Ureter (tissue), 1 donor: Measurements from ENCODE around the gene CLEC11A. TPM values are rescaled to one million over a fixed set of nuclear protein-coding genes. Genes with fewer than 3 reads are reported as not detected.
"Not testable (repeated sequence)": the region's sequence is repeated elsewhere in the genome, so short reads cannot be mapped to it uniquely, and the experiment has no call there.

Experiments
- DNase-seq: peaks from one replicate; pipeline ENCODE4 v3.0.0-alpha.2; 2020; ENCODE audit warnings: low spot score
- total RNA-seq: library from RNA; stranded (reverse); gene quantifications from one replicate; pipeline ENCODE4 v1.2.4, GENCODE V29; 2023
- donor health status: DM: yes; HTN: yes; CAD: no.

Gene CLEC11A
- total RNA-seq, 1 donor from 2014 or later = 8.1 TPM

DNA sequence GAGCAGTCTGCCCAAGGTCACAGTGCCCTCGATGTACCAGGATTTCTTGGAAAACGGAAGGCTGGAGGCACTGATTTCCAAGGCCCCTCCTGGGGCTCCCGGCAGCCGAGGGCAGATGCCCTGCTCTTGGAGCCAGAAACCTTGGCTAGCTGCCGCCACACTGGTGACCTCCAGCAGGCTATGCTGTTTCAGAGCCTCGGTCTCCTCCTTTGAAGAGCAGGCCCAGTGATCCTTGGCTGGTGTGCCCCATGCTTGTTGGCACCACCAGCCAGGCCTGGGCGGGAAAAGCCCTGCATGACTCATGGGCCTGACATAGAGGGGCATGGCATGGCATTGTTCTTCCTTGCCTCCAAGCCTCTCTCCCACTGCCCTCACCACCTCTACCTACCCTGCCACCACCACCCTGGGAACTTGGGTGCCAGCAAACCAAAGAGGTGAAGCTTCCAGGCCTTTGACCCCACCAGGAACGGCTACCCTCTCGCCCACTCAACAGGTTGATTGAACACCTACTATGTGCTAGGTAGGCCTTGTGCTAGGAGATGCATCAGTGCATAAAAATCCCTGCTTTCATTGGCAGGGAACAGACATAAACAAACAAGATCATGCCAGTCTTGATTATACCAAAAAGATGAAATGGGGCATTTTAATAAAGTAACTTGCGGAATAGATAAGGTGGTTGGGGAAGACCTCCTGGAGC lies 1.6 kb upstream of the CLEC11A start:
- no peak for DNase-seq

DNA sequence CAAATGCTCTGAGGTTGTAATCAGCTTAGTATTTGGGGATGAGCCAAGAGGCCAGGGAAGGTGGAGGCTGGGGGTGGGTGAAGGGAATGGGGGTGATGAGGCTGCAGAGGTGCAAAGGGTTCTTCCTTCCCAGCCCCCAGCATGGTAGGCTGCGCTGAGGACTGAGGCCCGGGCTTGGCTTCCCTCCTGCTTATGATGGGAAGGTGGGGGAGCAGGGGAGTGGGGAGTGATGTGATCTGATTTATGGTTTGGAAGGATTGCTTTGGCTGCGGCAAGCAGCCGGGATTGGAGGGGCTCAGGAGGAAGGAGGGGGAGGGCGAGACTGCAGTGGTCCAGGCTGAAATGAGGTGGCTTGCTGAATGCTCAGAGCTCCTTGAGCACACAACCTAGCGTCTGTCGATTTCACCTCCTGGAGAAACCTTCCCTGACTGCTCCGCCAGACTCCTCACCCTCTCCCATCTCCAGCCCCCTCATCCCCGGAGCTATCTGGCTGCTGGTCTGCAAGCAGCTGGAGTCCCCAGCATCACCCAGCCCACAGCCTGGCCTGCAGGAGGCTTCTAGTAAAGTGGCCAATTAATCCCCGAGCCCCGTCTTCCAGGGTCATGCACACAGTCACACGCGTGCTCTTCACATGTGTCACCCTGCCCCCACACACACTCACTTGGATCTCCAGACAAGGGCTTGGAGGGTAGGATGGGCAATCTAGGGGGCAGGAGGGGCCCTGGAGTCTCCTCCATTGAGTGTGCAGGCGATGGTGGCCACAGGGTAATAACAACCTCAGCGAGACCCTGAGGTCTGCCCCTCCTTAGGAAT lies 757 bp upstream of the CLEC11A start:
- DNase-seq = no peak

DNA sequence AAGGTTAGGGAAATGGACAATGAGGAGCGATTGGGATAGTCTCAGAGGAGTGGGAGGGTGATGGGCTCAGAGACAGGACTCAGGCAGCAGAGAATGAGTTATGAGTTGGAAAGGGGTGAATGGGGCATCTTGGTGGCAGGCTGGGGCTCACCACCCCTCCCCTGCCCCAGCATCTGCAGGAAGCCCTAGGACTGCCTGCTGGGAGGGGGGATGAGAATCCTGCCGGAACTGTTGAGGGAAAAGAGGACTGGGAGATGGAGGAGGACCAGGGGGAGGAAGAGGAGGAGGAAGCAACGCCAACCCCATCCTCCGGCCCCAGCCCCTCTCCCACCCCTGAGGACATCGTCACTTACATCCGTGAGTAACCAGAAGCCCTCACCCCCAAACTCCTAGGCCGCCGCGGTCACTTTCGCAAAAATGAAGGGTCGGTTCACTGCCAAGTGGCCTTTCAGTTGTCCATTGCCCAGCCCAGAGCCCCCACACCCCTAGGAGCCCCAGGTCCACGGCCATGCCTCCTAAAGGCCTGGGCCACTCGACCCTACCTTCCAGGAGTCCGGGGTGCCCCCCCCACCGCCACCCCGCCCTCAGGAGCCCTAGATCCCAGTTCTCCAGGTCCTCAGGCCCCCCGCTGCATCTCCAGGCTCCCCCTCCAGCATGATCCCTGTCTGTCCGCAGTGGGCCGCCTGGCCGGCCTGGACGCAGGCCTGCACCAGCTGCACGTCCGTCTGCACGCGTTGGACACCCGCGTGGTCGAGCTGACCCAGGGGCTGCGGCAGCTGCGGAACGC lies 764 bp downstream of the CLEC11A start:
- DNase-seq = no peak

DNA sequence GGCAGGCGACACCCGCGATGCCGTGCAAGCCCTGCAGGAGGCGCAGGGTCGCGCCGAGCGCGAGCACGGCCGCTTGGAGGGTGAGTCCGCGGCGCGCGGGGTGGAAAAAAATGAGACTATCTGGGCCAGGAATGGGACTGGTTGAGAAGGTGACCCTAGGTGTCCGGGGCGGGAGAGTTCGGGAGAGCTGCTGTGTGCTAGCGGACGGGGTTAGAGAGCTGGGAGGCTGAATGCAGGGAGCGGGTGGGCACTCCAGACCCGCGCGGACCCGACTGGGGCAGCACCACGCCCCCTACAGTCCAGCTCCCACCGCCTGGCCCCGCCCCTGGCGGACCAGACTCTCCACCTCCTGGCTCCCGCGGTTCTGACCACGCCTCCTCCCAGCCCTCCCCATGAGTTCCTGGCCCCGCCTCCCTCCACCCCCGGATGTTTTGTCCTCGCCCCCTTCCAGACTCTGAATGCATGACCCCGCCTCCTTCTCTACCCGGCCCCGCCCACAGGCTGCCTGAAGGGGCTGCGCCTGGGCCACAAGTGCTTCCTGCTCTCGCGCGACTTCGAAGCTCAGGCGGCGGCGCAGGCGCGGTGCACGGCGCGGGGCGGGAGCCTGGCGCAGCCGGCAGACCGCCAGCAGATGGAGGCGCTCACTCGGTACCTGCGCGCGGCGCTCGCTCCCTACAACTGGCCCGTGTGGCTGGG lies 1.5 kb downstream of the CLEC11A start:
- peak; percentile 100 for DNase-seq

DNA sequence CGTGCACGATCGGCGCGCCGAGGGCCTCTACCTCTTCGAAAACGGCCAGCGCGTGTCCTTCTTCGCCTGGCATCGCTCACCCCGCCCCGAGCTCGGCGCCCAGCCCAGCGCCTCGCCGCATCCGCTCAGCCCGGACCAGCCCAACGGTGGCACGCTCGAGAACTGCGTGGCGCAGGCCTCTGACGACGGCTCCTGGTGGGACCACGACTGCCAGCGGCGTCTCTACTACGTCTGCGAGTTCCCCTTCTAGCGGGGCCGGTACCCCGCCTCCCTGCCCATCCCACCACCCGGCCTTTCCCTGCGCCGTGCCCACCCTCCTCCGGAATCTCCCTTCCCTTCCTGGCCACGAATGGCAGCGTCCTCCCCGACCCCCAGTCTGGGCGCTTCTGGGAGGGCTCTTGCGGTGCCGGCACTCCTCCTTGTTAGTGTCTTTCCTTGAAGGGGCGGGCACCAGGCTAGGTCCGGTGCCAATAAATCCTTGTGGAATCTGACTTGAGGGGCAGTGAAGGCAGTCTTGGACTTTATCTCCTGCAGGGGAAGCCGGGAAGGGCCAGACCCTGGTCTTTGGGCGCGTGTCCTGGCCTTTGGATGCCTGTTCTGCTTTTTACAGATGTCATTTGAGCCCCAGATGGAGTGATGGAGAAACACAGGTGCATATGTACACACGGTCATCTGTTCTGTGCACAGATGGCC lies 2.2 kb downstream of the CLEC11A start:
- DNase-seq = no peak

DNA sequence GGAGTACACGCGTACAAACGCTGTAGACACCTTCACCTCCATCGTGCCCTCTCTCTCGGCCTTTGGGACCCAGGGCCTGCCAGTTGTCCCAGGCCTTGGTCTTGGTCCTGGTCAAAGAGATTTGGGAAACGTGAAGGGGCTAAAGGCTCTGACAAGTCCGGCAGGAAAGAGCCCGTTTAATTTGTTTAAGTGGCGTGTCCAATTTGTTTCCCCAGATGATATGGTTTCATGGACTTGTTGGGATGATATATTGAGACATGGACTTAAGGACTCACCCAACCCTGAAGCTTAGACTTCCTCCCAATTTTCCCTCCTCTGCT lies 2.7 kb downstream of the CLEC11A start:
- no peak for DNase-seq

DNA sequence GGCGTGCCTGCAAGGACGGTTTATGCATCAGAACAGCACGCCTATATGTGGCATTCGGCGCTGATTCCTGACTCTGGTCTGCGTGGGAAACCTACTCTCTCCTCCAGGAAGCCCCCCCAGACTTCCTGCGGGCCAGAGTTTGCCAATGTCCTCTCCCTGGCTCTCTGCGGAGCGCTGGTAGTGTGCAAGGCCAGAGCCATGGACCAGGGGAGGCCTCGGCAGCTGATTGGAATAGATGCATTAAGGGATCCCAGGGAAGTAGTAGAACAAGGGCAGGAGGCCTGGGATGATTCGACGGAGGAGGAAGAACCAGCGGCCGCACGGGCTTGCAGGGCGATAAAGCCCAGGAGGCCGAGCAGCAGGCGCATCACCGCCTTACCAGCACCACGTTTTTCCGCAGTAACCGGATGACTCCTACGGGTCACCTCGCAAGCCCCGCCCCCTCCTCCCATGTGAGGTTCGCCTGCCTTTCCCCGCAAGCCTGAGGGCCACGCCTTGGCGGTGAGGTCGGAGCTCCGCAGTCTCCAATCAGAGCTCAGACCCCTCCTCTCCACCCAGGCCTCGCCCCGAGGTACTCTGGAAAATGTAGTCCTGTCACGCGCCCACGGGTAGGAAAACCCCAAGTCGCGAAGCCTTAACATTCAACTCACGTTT lies 5.0 kb downstream of the CLEC11A start:
- peak; percentile 58 for DNase-seq

DNA sequence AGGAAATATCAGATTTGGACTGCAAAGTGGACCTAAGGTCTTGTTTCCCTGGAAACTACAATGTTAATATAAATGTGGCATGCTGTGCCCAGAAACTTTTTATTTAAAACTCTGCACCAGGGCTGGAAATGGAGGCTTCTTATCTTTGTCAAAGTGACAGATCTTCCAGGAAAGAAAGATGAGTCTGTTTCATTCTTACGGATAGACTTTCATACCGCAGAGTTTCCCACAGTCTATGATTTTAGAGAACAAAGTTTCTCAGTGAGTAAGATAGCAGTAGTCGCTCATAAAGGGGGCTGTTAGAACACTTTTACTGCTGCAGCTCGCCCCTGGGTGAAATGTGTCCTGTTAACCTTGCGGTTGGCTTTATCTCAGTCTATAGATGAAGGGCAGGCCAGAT lies 6.7 kb downstream of the CLEC11A start:
- DNase-seq = no peak

DNA sequence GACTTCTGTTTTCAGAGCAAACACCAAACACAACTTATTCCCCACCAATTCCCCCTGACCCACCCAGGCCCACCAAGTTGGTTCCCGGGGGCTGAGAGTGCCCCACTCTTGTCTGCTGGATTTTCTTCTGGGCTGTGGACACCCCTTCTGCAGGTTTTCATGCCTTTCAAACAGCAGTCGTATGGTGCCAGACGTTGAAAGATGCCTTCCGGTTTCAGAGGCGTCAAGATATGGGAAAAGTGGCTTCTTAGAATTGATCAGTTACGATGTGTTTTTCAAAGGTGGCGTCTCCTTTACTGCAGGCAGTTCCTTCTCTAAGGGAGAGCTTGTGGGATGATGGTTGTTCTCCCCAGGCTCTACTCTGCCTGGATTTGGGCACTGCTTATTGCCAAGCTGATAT lies 12.7 kb downstream of the CLEC11A start:
- DNase-seq = no peak

DNA sequence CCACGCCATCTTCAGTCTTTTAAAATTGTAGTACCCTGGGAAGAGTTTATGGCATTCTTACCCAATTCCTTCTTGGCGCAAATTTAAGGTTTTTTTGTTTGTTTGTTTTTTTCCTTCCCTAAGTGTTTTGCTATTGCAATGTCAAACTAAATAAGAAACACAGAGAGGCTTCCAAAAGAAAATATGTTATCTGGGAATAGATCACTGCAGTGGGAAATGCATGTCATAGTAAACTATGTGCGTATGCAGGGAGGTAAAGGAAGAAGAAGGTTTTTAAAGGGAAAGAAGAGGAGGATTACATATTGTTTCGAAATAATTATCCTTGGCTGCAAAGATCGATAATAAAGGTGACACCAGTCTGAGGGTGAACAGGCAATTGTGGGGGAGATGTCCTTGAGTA lies 13.2 kb downstream of the CLEC11A start:
- no peak for DNase-seq

DNA sequence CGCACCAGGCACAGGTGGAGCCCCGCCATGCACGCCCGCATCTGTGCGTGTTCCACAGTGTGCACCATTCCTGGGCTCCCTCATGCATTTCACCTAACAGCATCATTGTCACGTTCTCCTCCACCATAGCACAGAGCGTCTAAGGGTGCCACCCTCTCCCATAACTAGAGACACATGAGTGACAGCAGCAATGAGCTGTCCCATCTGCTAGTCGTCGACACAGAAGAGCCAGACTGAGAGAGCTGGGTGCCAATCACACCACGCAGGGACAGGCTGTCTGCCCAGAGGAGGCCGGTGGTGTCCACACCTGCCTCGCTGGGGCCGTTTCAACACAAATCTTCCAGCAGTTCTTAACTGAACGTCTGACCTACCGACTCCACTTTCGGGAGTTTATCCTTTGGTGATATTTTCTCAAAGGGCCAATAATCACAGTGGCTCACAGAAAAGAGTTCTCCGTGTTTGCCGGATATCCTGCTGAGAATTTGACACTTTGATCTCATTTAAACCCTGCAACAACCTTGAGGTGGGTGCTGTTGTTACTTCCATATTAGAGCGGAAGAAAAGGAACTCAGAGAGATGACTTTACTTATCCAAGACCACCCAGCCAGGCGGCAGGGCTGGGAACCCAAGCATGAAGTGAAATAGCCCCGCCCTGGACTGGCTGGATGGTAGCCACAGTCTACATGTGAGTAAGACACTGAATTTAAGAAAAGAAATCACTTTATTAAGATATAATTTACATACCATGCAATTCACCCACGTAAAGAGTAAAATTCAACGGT lies 16.2 kb downstream of the CLEC11A start:
- no peak for DNase-seq

DNA sequence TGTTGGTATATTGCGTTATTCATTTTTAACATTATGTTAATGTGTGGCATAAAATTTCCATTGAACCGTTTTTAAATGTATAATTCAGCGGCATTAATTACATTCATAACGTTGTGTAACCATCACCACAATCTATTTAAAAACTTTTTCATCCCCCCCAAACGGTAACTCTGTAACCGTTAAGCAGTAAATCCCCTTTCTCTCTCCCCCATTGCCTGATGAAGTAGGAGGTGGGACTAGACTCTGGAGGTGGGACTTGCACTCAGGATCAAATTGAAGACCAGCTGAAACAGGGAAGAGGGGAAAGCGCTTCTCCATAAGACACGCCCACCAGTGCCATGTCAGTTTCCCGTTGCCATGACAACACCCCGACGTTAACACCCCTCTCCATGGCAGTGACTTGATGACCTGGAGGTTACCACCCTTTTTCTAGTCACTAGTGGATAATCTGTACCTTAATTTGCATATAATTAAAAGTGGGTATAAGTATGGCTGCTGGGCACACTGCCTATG lies 16.8 kb downstream of the CLEC11A start:
- no peak for DNase-seq

DNA sequence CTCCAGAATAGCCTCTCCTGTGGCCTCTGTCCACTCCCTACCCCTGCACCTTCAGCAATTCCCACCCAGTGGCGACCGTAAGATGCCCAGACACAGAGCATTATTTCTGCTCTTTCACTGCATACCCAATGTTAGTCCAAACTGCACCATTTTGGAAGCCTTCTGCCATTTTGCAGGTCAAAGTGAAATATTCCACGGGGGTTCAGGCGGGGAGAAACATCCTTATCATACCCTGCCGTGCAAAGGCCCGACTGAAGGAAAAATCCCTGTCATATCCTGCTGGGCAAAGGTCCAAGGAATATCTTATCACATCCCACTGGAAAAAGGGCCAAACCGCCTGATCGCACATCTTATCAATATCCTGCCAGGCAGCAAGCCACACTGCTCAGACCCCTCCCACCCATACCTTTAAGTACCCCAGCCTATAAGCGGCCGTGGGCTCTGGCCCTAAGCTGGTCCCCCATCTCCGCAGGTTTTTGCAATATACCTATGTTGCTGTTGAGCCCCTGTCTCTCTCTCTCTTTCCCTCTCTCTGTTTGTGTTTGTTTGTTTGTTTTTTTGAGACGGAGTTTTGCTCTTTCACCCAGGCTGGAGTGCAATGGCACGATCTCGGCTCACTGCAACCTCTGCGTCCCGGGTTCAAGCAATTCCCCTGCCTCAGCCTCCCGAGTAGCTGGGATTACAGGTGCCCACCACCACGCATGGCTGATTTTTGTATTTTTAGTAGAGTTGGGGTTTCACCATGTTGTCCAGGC lies 18.2 kb downstream of the CLEC11A start:
- DNase-seq = no peak

DNA sequence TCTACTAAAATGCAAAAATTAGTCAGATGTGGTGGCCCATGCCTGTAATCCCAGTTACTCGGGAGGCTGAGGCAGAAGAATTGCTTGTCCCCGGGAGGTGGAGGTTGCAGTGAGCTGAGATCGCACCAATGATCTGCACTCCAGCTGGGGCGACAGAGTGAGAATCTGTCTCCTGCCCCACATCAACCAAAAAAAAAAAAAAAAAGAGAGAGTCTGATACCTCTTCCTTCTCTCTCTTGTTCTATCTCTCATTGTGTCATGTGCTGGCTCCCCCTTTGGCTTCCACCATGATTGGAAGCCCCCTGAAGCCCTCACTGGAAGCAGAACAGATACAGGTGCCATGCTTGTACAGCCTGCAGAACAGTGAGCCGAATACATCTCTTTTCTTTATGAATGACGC lies 20.4 kb downstream of the CLEC11A start:
- no peak for DNase-seq

DNA sequence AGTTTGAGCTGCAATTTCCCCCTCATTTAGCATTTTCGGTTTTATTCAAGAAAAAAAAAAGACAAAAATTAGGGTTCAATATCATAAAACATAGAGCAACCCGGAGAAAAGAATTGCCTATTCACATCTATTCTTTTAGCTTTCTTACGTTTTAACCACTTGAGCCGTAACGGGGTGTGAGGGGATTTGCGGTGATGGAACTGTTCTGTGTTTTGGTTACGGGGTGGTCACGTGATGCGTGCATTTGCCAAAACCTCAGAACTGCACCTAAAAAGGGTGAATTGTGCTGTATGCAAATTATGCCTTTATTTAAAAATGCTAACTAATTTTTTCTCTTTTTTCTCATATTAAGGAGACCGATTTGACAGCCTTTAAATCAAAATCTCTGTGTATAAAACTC lies 22.1 kb downstream of the CLEC11A start:
- DNase-seq = no peak

DNA sequence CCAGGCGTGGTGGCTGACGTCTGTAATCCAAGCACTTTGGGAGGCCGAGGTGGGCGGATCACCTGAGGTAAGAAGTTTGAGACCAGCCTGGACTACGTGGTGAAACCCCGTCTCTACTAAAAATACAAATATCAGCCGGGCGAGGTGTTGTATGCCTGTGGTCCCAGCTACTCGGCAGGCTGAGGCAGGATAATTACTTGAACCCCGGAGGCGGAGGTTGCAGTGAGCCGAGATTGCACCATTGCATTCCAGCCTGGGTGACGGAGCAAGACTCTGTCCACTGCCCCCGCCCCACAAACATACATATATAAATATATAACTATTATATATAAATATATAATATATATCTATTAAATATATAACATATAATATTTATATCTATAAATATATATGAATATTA lies 24.0 kb downstream of the CLEC11A start:
- DNase-seq = not testable (repeated sequence)

DNA sequence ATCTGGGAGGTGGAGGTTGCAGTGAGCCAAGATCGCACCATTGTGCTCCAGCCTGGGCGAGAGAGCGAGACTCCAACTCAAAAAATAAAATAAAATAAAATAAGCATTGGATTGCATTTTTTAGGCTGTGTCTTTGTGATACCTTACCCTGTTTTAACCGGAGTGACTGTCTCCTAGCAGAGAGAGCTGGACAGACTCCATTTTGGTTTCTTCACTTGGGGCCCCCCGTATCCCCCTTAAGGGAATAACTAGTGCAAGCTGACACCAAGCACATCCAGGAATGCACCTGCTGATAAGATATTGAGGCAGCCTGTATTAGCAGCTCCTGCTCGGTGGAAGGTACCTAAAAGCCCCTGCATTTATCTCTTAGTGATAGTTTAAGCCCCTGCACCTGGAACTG lies 26.3 kb downstream of the CLEC11A start:
- DNase-seq = no peak

DNA sequence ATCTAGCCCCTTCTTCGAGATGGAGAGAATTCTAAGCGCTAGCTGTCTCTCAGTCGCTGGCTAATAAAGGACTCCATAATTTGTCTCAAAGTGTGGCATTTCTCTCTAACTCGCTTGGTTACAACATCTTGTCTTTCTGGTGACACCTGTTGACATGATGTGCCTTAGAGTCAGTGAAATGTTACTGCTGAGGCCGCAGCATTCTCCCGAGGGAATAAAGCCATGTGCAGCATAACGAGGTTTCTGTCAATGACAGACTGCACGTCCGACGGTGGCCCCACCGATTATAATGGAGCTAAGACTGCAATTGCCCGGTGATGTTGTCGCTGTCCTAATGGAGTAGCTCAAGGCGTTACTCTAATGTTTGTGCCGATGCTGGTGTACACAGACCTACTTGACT lies 26.8 kb downstream of the CLEC11A start:
- no peak for DNase-seq

DNA sequence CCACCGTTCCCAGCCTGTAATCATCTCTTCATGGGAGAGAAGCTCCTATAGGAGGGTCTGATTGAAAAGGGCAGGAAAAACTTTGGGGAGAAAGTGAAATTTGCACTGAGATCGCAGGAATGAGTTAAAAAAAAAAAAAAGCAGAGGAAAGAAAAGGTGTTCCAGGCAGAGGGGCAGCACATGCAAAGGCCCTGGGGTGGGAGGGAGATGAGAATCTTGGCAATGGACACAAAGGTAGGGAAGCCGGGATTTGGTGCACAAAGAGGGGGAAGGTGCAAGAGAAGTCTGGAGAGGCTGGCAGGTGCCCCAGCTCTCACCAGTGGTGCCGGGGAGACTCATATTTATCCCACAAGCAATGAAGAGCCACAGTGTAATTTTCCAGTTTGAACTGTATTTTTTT lies 30.7 kb downstream of the CLEC11A start:
- DNase-seq = no peak
